Measurements from ENCODE around the gene RBM47.
"Not testable (repeated sequence)": the region's sequence is repeated elsewhere in the genome, so short reads cannot be mapped to it uniquely, and the experiment has no call there.

The RBM47 gene

GRCh38 chr4:40446839-40447238 lies 182.8 kb downstream of the RBM47 start:
- DNase-seq (ENCODE audit: low read depth, low spot score), result no peak

- not testable (repeated sequence) for DNase-seq (ENCODE audit: low read depth, low spot score)
Measured at GRCh38 chr4:40446261-40446750, 183.4 kb downstream of the RBM47 start.

GRCh38 chr4:40445671-40446070 lies 184.0 kb downstream of the RBM47 start:
- no peak for DNase-seq (ENCODE audit: low read depth, low spot score)

- no peak for DNase-seq (ENCODE audit: low read depth, low spot score)
Measured at GRCh38 chr4:40441430-40441829, 188.2 kb downstream of the RBM47 start.

- no peak for DNase-seq (ENCODE audit: low read depth, low spot score)
Measured at GRCh38 chr4:40439519-40439918, 190.1 kb downstream of the RBM47 start.

- DNase-seq (ENCODE audit: low read depth, low spot score), result no peak
Measured at GRCh38 chr4:40438384-40439026, 191.2 kb downstream of the RBM47 start.

- no peak for DNase-seq (ENCODE audit: low read depth, low spot score)
Measured at GRCh38 chr4:40437741-40438383, 191.8 kb downstream of the RBM47 start.

GRCh38 chr4:40435306-40435705 lies 194.4 kb downstream of the RBM47 start:
- not testable (repeated sequence) for DNase-seq (ENCODE audit: low read depth, low spot score)

- DNase-seq (ENCODE audit: low read depth, low spot score), result no peak
Measured at GRCh38 chr4:40434126-40434687, 195.5 kb downstream of the RBM47 start.

GRCh38 chr4:40432504-40432903 lies 197.2 kb downstream of the RBM47 start:
- DNase-seq (ENCODE audit: low read depth, low spot score), result no peak

- DNase-seq (ENCODE audit: low read depth, low spot score), result not testable (repeated sequence)
Measured at GRCh38 chr4:40427871-40428270, 201.8 kb downstream of the RBM47 start.

- DNase-seq (ENCODE audit: low read depth, low spot score), result no peak
Measured at GRCh38 chr4:40427128-40427527, 202.5 kb downstream of the RBM47 start.

GRCh38 chr4:40425799-40426574 lies 203.7 kb downstream of the RBM47 start:
- DNase-seq (ENCODE audit: low read depth, low spot score), result no peak

- no peak for DNase-seq (ENCODE audit: low read depth, low spot score)
Measured at GRCh38 chr4:40423735-40424134, 205.9 kb downstream of the RBM47 start.

GRCh38 chr4:40421839-40422708 lies 207.6 kb downstream of the RBM47 start:
- DNase-seq (ENCODE audit: low read depth, low spot score), result no peak

- no peak for DNase-seq (ENCODE audit: low read depth, low spot score)
Measured at GRCh38 chr4:40419231-40419912, 210.3 kb downstream of the RBM47 start.

- no peak for DNase-seq (ENCODE audit: low read depth, low spot score)
Measured at GRCh38 chr4:40418430-40419230, 211.0 kb downstream of the RBM47 start.

- no peak for DNase-seq (ENCODE audit: low read depth, low spot score)
Measured at GRCh38 chr4:40417941-40418340, 211.7 kb downstream of the RBM47 start.

- DNase-seq (ENCODE audit: low read depth, low spot score), result no peak
Measured at GRCh38 chr4:40414673-40415072, 215.0 kb downstream of the RBM47 start.
